Keratinocyte (primary cell): ENCODE results near the gene TIMM10. TPM values are rescaled to one million over a fixed set of nuclear protein-coding genes. Genes with fewer than 3 reads are reported as not detected.
A peak's percentile ranks its signal among the peaks of the same experiment; 100 is the strongest.

Experiments used
- DNase-seq: peaks from one replicate; pipeline ENCODE4 v3.0.0-alpha.2; 2011; ENCODE audit warnings: low read depth, missing footprints, low spot score
- FAIRE-seq: peaks from 2 replicates; lab custom pipeline; 2011; peaks lifted over from hg19 to GRCh38; lab: Jason Lieb, UNC
- H2AFZ ChIP-seq: 2 replicates; pipeline ENCODE4 v1.6.0; 2012; ENCODE audit warnings: low read length, control low read depth, inconsistent platforms; ENCODE audit not compliant: control insufficient read depth
- H3K27ac ChIP-seq: 2 replicates; pipeline ENCODE4 v1.5.1; 2011; ENCODE audit warnings: low read length; ENCODE audit not compliant: control insufficient read depth, insufficient read depth
- H3K27me3 ChIP-seq: 3 replicates; pipeline ENCODE4 v1.6.0; 2011; ENCODE audit warnings: low read length; ENCODE audit not compliant: control insufficient read depth, insufficient read depth; ENCODE audit errors: extremely low read depth
- H3K36me3 ChIP-seq, 2 experiments: 2 replicates in 1 of 2; 3 replicates in 1 of 2; pipeline ENCODE4 v1.5.1; 2011; ENCODE audit warnings: low read length in 2 of 2, mild to moderate bottlenecking in 1 of 2; ENCODE audit not compliant: control insufficient read depth in 2 of 2, insufficient read depth in 2 of 2; ENCODE audit errors: extremely low read depth in 1 of 2
- H3K4me1 ChIP-seq: 3 replicates; pipeline ENCODE4 v1.5.1; 2011; ENCODE audit warnings: low read length; ENCODE audit not compliant: control insufficient read depth, insufficient read depth; ENCODE audit errors: extremely low read depth
- H3K4me2 ChIP-seq: 3 replicates; pipeline ENCODE4 v1.6.0; 2011; ENCODE audit warnings: low read depth, low read length; ENCODE audit not compliant: control insufficient read depth, insufficient read depth; ENCODE audit errors: extremely low read depth
- H3K4me3 ChIP-seq, 3 experiments: fragments of 200-600 bp in 1 of 3; sonication (generic) in 1 of 3; 2 replicates in 2 of 3; 3 replicates in 1 of 3; pipeline ENCODE4 v1.5.1; 2011 to 2016; ENCODE audit warnings: low read length in 3 of 3, mild to moderate bottlenecking in 3 of 3, control low read depth in 2 of 3, inconsistent platforms in 1 of 3, low read depth in 1 of 3, mixed read lengths in 1 of 3, mixed run types in 1 of 3, moderate library complexity in 1 of 3; ENCODE audit not compliant: control insufficient read depth in 2 of 3, insufficient read depth in 2 of 3; ENCODE audit errors: extremely low read depth in 1 of 3
- H3K79me2 ChIP-seq: 2 replicates; pipeline ENCODE4 v1.6.0; 2012; ENCODE audit warnings: low read length; ENCODE audit not compliant: control insufficient read depth, insufficient read depth
- H3K9ac ChIP-seq: 3 replicates; pipeline ENCODE4 v1.6.0; 2011; ENCODE audit warnings: low read length; ENCODE audit not compliant: control insufficient read depth, insufficient read depth; ENCODE audit errors: extremely low read depth
- H3K9me1 ChIP-seq: 3 replicates; pipeline ENCODE4 v1.6.0; 2011; ENCODE audit warnings: low read length; ENCODE audit not compliant: control insufficient read depth, insufficient read depth; ENCODE audit errors: extremely low read depth
- H3K9me3 ChIP-seq: 2 replicates; pipeline ENCODE4 v1.5.1; 2012; ENCODE audit warnings: low read depth, low read length; ENCODE audit not compliant: control insufficient read depth
- H4K20me1 ChIP-seq: 3 replicates; pipeline ENCODE4 v1.6.0; 2011; ENCODE audit warnings: low read length; ENCODE audit not compliant: control insufficient read depth, insufficient read depth; ENCODE audit errors: extremely low read depth
- CTCF ChIP-seq, 3 experiments: IDR thresholded peaks in 1 of 3; conservative IDR thresholded peaks in 1 of 3; optimal IDR thresholded peaks in 1 of 3; 2 replicates in 2 of 3; 3 replicates in 1 of 3; pipeline versions ENCODE3 to v1.5.1; 2011; ENCODE audit warnings: low read length in 3 of 3, mild to moderate bottlenecking in 3 of 3, moderate library complexity in 2 of 3, control low read depth in 1 of 3, inconsistent platforms in 1 of 3; ENCODE audit not compliant: insufficient read depth in 2 of 3; ENCODE audit errors: extremely low read depth in 1 of 3
- EZH2 ChIP-seq: IDR thresholded peaks from one replicate; pipeline ENCODE4 v1.6.1; 2012; ENCODE audit warnings: inconsistent platforms, mild to moderate bottlenecking, low read length, moderate library complexity
- dilution Hi-C: fragments of 300-500 bp; cut with MboI; formaldehyde crosslinking; loops from one replicate; pipeline ENCODE4 v1.7.0; 2020; ENCODE audit warnings: low sequenced_read_pairs; ENCODE audit not compliant: extremely low pct_ligation_motif_present
- polyA plus RNA-seq, 5 experiments: library from polyadenylated mRNA; depleted of rRNA in 3 of 5; stranded (reverse) in 3 of 5; stranded (forward) in 1 of 5; unstranded in 1 of 5; fragments of >200 nt; gene quantifications; 1 replicate in 1 of 5; 2 replicates in 3 of 5; 3 replicates in 1 of 5; pipeline versions ENCODE4 v1.2.1 to v1.2.3, GENCODE V29; 2011 to 2012; ENCODE audit warnings: missing spikeins in 2 of 5, low read depth in 1 of 5, low replicate concordance in 1 of 5

Gene TIMM10
- polyA plus RNA-seq, 1 donor (not counting 4 experiments of a cell fraction or from before 2014, with no cell fraction given), result 92.2 TPM

GRCh38 chr11:57527056-57527631, 3.4 kb downstream of the TIMM10 start:
- H3K27ac ChIP-seq, result no peak overlapping the region
- H4K20me1 ChIP-seq, result no peaks in the 10 kb centered on the region
- no peaks in the 10 kb centered on the region for H3K27me3 ChIP-seq
- H3K4me2 ChIP-seq, result no peak overlapping the region
- H3K4me1 ChIP-seq, result peaks cover 14% of the 10 kb centered on the region
- FAIRE-seq (peak; percentile 67), DNase-seq (no peak)
- no peaks in the 10 kb centered on the region for H3K9me1 ChIP-seq
- TF ChIP-seq EZH2, result no peak
- TF ChIP-seq CTCF (optimal IDR thresholded peaks at IDR 0.05 in 1 of 3, IDR thresholded peaks at IDR 0.05 in 1 of 3, conservative IDR thresholded peaks at IDR 0.05 in 1 of 3; ENCODE audit: extremely low read depth in 1 of 3, insufficient read depth in 2 of 3, low read length in 3 of 3), result peak; percentile 82 to 95 (median 93)
- no peak overlapping the region for H3K4me3 ChIP-seq
- H3K79me2 ChIP-seq, result peaks cover 20% of the 10 kb centered on the region
- H3K36me3 ChIP-seq, result peaks cover 2 to 8% of the 10 kb centered on the region in 2 experiments
- dilution Hi-C loops, result no loop called here
- H3K9ac ChIP-seq, result no peak overlapping the region
- H3K9me3 ChIP-seq, result no peaks in the 10 kb centered on the region
- H2AFZ ChIP-seq, result no peak overlapping the region

DNA sequence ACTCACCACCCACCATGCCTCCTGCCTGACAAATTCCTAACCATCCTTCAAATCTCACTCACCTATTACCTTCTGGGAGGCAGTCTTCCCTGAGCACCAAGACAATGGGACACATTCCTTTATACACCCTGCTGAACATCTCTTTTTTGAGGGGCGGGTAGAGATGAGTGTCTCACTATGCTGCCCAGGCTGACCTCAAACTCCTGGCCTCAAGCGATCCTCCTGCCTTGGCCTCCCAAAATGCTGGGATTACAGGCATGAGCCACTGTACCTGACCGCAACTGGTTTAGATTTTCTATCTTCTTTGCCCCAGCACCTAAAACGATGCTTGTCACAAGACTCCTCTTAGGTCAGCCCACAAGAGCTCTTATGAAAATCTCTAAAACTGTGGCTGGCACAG, 7.1 kb downstream of the TIMM10 start:
- DNase-seq (no peak), FAIRE-seq (no peak)
- H3K27ac ChIP-seq, result no peak overlapping the region
- H3K9me3 ChIP-seq, result no peaks in the 10 kb centered on the region
- peaks cover under 1 to 1% of the 10 kb centered on the region in 2 experiments for H3K36me3 ChIP-seq
- peaks cover under 1% of the 10 kb centered on the region for H3K79me2 ChIP-seq
- no peaks in the 10 kb centered on the region for H4K20me1 ChIP-seq
- dilution Hi-C loops, result no loop called here
- H3K4me1 ChIP-seq, result no peaks in the 10 kb centered on the region
- no peaks in the 10 kb centered on the region for H3K27me3 ChIP-seq
- no peak for TF ChIP-seq CTCF (optimal IDR thresholded peaks at IDR 0.05 in 1 of 3, IDR thresholded peaks at IDR 0.05 in 1 of 3, conservative IDR thresholded peaks at IDR 0.05 in 1 of 3; ENCODE audit: extremely low read depth in 1 of 3, insufficient read depth in 2 of 3, low read length in 3 of 3)
- TF ChIP-seq EZH2, result no peak
- no peak overlapping the region for H3K9ac ChIP-seq
- no peak overlapping the region for H2AFZ ChIP-seq
- no peaks in the 10 kb centered on the region for H3K9me1 ChIP-seq
- no peak overlapping the region for H3K4me2 ChIP-seq
- no peak overlapping the region for H3K4me3 ChIP-seq
